ENCODE measurements around the gene ARL14EPL. TPM values are rescaled to one million over a fixed set of nuclear protein-coding genes. Genes with fewer than 3 reads are reported as not detected.

Gene ARL14EPL
- total RNA-seq, 1 donor from 2014 or later = not detected

DNA sequence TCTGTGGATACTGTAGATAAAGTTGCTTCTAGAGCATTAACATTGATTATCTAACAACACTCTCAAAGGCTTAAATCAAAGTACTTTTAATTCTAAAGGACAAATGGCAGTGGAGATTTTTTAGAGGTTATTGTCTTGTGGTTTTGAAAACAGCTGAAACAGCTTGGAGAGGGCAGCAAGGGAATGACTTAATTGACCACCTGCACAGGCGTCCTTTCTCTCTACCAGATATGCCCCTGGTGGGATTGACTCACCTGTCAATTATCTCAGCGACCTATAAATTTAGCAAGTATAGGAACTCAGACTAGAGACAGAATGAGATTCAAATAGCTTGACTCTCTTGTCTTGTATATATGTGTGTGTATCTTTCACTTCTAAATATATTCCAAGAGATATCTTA is 13.5 kb downstream of the ARL14EPL start:
- no peaks in the 10 kb centered on the region for H3K4me1 ChIP-seq (ENCODE audit: insufficient read depth, low read length)
- no peaks in the 10 kb centered on the region for H3K9me3 ChIP-seq (ENCODE audit: insufficient read depth, low read depth, low read length)
- no peak overlapping the region for H2AFZ ChIP-seq (ENCODE audit: low read depth, low read length)
- Mint-ChIP-seq H3K27me3 (ENCODE audit: low read depth, unreplicated experiment) (no peaks in the 10 kb centered on the region), H3K9me3 (ENCODE audit: unreplicated experiment) (no peaks in the 10 kb centered on the region), H3K27ac (ENCODE audit: unreplicated experiment) (no peak overlapping the region), H3K36me3 (ENCODE audit: low read depth, unreplicated experiment) (no peaks in the 10 kb centered on the region), H3K4me1 (ENCODE audit: low read depth, unreplicated experiment) (peaks cover 13% of the 10 kb centered on the region), H3K4me3 (ENCODE audit: unreplicated experiment) (no peak overlapping the region)
- DNase-seq (ENCODE audit: low read depth) = peak; percentile 12
- H3K4me2 ChIP-seq (ENCODE audit: low read length) = no peak overlapping the region
- no peak for FAIRE-seq
- no peaks in the 10 kb centered on the region for H3K27me3 ChIP-seq (ENCODE audit: insufficient read depth, low read length)
- H4K20me1 ChIP-seq (ENCODE audit: insufficient read depth, low read length) = no peaks in the 10 kb centered on the region
- TF ChIP-seq, protein P1, sequence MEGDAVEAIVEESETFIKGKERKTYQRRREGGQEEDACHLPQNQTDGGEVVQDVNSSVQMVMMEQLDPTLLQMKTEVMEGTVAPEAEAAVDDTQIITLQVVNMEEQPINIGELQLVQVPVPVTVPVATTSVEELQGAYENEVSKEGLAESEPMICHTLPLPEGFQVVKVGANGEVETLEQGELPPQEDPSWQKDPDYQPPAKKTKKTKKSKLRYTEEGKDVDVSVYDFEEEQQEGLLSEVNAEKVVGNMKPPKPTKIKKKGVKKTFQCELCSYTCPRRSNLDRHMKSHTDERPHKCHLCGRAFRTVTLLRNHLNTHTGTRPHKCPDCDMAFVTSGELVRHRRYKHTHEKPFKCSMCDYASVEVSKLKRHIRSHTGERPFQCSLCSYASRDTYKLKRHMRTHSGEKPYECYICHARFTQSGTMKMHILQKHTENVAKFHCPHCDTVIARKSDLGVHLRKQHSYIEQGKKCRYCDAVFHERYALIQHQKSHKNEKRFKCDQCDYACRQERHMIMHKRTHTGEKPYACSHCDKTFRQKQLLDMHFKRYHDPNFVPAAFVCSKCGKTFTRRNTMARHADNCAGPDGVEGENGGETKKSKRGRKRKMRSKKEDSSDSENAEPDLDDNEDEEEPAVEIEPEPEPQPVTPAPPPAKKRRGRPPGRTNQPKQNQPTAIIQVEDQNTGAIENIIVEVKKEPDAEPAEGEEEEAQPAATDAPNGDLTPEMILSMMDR (IDR thresholded peaks at IDR 0.05; ENCODE audit: insufficient read depth, low read depth, low read length) = no peak
- H3K27ac ChIP-seq (ENCODE audit: low read depth, low read length) = no peak overlapping the region
- no peaks in the 10 kb centered on the region for H3K36me3 ChIP-seq (ENCODE audit: insufficient read depth, low read length)
- no peak overlapping the region for H3K9ac ChIP-seq (ENCODE audit: low read length)
- H3K79me2 ChIP-seq (ENCODE audit: insufficient read depth, low read length) = no peaks in the 10 kb centered on the region
- no peak overlapping the region for H3K4me3 ChIP-seq (ENCODE audit: insufficient read depth, low read depth, low read length)

DNA sequence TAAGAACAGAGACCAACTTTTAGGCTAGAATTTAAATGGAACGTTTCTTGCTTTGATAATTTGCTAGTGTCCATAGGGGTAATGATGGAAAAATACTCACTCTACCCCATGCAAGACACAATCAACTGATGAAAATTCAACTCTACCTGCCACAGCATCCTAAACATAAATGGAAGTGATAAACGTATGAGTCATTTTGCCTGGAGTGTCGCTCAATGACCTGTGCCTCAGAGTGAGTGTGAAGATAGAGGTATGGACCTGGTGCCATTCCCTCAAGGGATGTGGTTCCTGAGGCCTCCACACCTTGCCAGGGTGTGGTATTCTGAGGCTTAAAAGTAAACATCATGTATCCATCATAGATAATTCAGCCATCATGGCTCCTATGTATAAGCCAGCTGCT is 14.0 kb downstream of the ARL14EPL start:
- Histone ChIP-seq H3K9ac (ENCODE audit: low read length) (no peak overlapping the region), H3K27me3 (ENCODE audit: insufficient read depth, low read length) (no peaks in the 10 kb centered on the region), H3K4me3 (ENCODE audit: insufficient read depth, low read depth, low read length) (no peak overlapping the region), H3K79me2 (ENCODE audit: insufficient read depth, low read length) (no peaks in the 10 kb centered on the region), H3K27ac (ENCODE audit: low read depth, low read length) (no peak overlapping the region), H3K36me3 (ENCODE audit: insufficient read depth, low read length) (no peaks in the 10 kb centered on the region), H3K9me3 (ENCODE audit: insufficient read depth, low read depth, low read length) (no peaks in the 10 kb centered on the region), H3K4me2 (ENCODE audit: low read length) (no peak overlapping the region), H2AFZ (ENCODE audit: low read depth, low read length) (no peak overlapping the region), H4K20me1 (ENCODE audit: insufficient read depth, low read length) (no peaks in the 10 kb centered on the region), H3K4me1 (ENCODE audit: insufficient read depth, low read length) (no peaks in the 10 kb centered on the region)
- Mint-ChIP-seq H3K9me3 (ENCODE audit: unreplicated experiment) (no peaks in the 10 kb centered on the region), H3K27ac (ENCODE audit: unreplicated experiment) (no peak overlapping the region), H3K36me3 (ENCODE audit: low read depth, unreplicated experiment) (no peaks in the 10 kb centered on the region), H3K4me1 (ENCODE audit: low read depth, unreplicated experiment) (peaks cover 13% of the 10 kb centered on the region), H3K27me3 (ENCODE audit: low read depth, unreplicated experiment) (no peaks in the 10 kb centered on the region), H3K4me3 (ENCODE audit: unreplicated experiment) (no peak overlapping the region)
- FAIRE-seq (no peak), DNase-seq (ENCODE audit: low read depth) (no peak)
- TF ChIP-seq, protein P1 (IDR thresholded peaks at IDR 0.05; ENCODE audit: insufficient read depth, low read depth, low read length) = no peak
- no peak for TF ChIP-seq EZH2 (IDR thresholded peaks at IDR 0.05; ENCODE audit: insufficient read depth, low read length)

DNA sequence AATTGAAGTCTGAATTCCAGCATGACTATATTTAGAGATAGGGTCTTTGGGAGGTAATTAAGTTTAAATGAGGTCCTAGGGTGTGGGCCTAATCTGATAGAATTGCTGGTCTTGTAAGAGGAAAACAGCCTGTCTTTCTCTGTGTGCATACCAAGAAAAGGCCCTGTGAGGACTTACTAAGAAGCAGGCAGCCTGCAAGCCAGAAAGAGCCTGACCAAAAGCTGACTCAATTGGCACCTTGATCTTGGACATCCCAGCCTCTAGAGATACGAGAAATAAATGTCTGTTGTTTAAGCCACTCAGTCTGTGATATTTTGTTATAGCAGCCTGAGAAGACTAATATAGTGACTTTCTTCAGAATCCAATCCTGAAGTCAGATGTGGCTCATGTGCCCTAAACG is 14.6 kb downstream of the ARL14EPL start:
- TF ChIP-seq EZH2 (IDR thresholded peaks at IDR 0.05; ENCODE audit: insufficient read depth, low read length) = no peak
- TF ChIP-seq, protein P1 (IDR thresholded peaks at IDR 0.05; ENCODE audit: insufficient read depth, low read depth, low read length) = no peak
- no peaks in the 10 kb centered on the region for H3K9me3 ChIP-seq (ENCODE audit: insufficient read depth, low read depth, low read length)
- H3K27ac ChIP-seq (ENCODE audit: low read depth, low read length) = no peak overlapping the region
- no peak overlapping the region for H2AFZ ChIP-seq (ENCODE audit: low read depth, low read length)
- no peaks in the 10 kb centered on the region for H3K27me3 Mint-ChIP-seq (ENCODE audit: low read depth, unreplicated experiment)
- no peaks in the 10 kb centered on the region for H3K27me3 ChIP-seq (ENCODE audit: insufficient read depth, low read length)
- no peaks in the 10 kb centered on the region for H3K79me2 ChIP-seq (ENCODE audit: insufficient read depth, low read length)
- H3K9me3 Mint-ChIP-seq (ENCODE audit: unreplicated experiment) = no peaks in the 10 kb centered on the region
- no peaks in the 10 kb centered on the region for H4K20me1 ChIP-seq (ENCODE audit: insufficient read depth, low read length)
- FAIRE-seq (no peak), DNase-seq (ENCODE audit: low read depth) (no peak)
- no peak overlapping the region for H3K27ac Mint-ChIP-seq (ENCODE audit: unreplicated experiment)
- no peak overlapping the region for H3K4me3 Mint-ChIP-seq (ENCODE audit: unreplicated experiment)
- no peaks in the 10 kb centered on the region for H3K36me3 ChIP-seq (ENCODE audit: insufficient read depth, low read length)
- no peak overlapping the region for H3K9ac ChIP-seq (ENCODE audit: low read length)
- H3K36me3 Mint-ChIP-seq (ENCODE audit: low read depth, unreplicated experiment) = no peaks in the 10 kb centered on the region
- H3K4me1 Mint-ChIP-seq (ENCODE audit: low read depth, unreplicated experiment) = peaks cover 13% of the 10 kb centered on the region
- no peak overlapping the region for H3K4me2 ChIP-seq (ENCODE audit: low read length)
- H3K4me1 ChIP-seq (ENCODE audit: insufficient read depth, low read length) = no peaks in the 10 kb centered on the region
- no peak overlapping the region for H3K4me3 ChIP-seq (ENCODE audit: insufficient read depth, low read depth, low read length)
